SU-DHL-6 (cell line): ENCODE measurements around the gene LRRC46.

ENCODE experiments used
- H2AFZ ChIP-seq: fragments of 200-600 bp; sonication (generic); 2 replicates; pipeline ENCODE4 v1.6.1; 2014; ENCODE audit warnings: low read depth, mild to moderate bottlenecking, moderate library complexity, mixed read lengths, antibody characterized with exemption, low read length; ENCODE audit not compliant: severe bottlenecking
- H3F3A ChIP-seq: fragments of 200-600 bp; shearing (Covaris generic); 2 replicates; pipeline ENCODE4 v1.6.0; 2016; ENCODE audit warnings: antibody characterized with exemption, mild to moderate bottlenecking; ENCODE audit not compliant: insufficient read depth
- H3K27ac ChIP-seq: fragments of 200-600 bp; sonication (generic); 2 replicates; pipeline ENCODE4 v1.5.1; 2016; ENCODE audit warnings: low read depth, mild to moderate bottlenecking, low read length, moderate library complexity, mixed read lengths
- H3K27me3 ChIP-seq: fragments of 200-600 bp; sonication (generic), shearing (Covaris generic); 2 replicates; pipeline ENCODE4 v1.6.0; 2014; ENCODE audit warnings: mild to moderate bottlenecking, low read length
- H3K36me3 ChIP-seq: fragments of 200-600 bp; sonication (generic); 2 replicates; pipeline ENCODE4 v1.6.1; 2014; ENCODE audit warnings: mild to moderate bottlenecking, low read length, mixed read lengths
- H3K4me2 ChIP-seq: fragments of 300-600, 200-600 bp; shearing (Covaris generic), sonication (generic); 2 replicates; pipeline ENCODE4 v1.6.0; 2014; ENCODE audit warnings: low read length, low read depth, mild to moderate bottlenecking; ENCODE audit not compliant: poor library complexity, severe bottlenecking
- H3K4me3 ChIP-seq: fragments of 200-600 bp; sonication (generic); 2 replicates; pipeline ENCODE4 v1.5.1; 2014; ENCODE audit warnings: antibody characterized with exemption, low read length, mild to moderate bottlenecking, mixed read lengths; ENCODE audit not compliant: insufficient read depth, poor library complexity, severe bottlenecking
- H3K79me2 ChIP-seq: fragments of 200-600 bp; sonication (generic); 2 replicates; pipeline ENCODE4 v1.6.1; 2014; ENCODE audit warnings: mild to moderate bottlenecking, low read length, moderate library complexity; ENCODE audit not compliant: insufficient read depth
- H3K9ac ChIP-seq: fragments of 200-600 bp; sonication (generic); 2 replicates; pipeline ENCODE4 v1.7.0; 2014; ENCODE audit warnings: mild to moderate bottlenecking, low read length
- H3K9me2 ChIP-seq: fragments of 200-600 bp; sonication (generic); replicated peaks from 2 replicates; pipeline ENCODE4 v1.6.1; 2014; ENCODE audit warnings: low read length; ENCODE audit not compliant: insufficient read depth
- H3K9me3 ChIP-seq: fragments of 200-600 bp; sonication (generic); 2 replicates; pipeline ENCODE4 v1.6.1; 2014; ENCODE audit warnings: low read length, mixed read lengths; ENCODE audit not compliant: insufficient read depth
- H4K20me1 ChIP-seq: fragments of 200-600 bp; sonication (generic); 2 replicates; pipeline ENCODE4 v1.6.1; 2014; ENCODE audit warnings: low read depth, mild to moderate bottlenecking, antibody characterized with exemption, low read length, moderate library complexity, mixed read lengths
- CTCF ChIP-seq: fragments of 200-600 bp; sonication (generic); IDR thresholded peaks from one replicate; pipeline ENCODE4 v1.5.1; 2017; ENCODE audit warnings: antibody characterized with exemption, mild to moderate bottlenecking, low read length, moderate library complexity; ENCODE audit not compliant: insufficient read depth, poor library complexity, severe bottlenecking
- EZH2phosphoT487 ChIP-seq: fragments of 200-600 bp; sonication (generic), shearing (Covaris generic); conservative IDR thresholded peaks from 2 replicates; pipeline ENCODE4 v1.6.1; 2018; ENCODE audit warnings: mild to moderate bottlenecking, antibody characterized with exemption, low read length, moderate library complexity, mixed read lengths

The LRRC46 gene

GRCh38 chr17:47838636-47839035, 7.2 kb downstream of the LRRC46 start:
- H3K9me2 ChIP-seq = no peaks in the 10 kb centered on the region
- no peak overlapping the region for H3K27ac ChIP-seq
- H4K20me1 ChIP-seq = no peaks in the 10 kb centered on the region
- H3K27me3 ChIP-seq = no peaks in the 10 kb centered on the region
- no peaks in the 10 kb centered on the region for H3F3A ChIP-seq
- no peaks in the 10 kb centered on the region for H3K36me3 ChIP-seq
- H3K4me3 ChIP-seq = no peak overlapping the region
- H3K4me2 ChIP-seq = no peak overlapping the region
- no peak overlapping the region for H2AFZ ChIP-seq
- TF ChIP-seq EZH2phosphoT487 (no peak), CTCF (no peak)
- no peak overlapping the region for H3K9ac ChIP-seq
- H3K9me3 ChIP-seq = no peaks in the 10 kb centered on the region
- no peaks in the 10 kb centered on the region for H3K79me2 ChIP-seq

- H2AFZ ChIP-seq = no peak overlapping the region
Measured at GRCh38 chr17:47839071-47839470, 7.6 kb downstream of the LRRC46 start.

DNA sequence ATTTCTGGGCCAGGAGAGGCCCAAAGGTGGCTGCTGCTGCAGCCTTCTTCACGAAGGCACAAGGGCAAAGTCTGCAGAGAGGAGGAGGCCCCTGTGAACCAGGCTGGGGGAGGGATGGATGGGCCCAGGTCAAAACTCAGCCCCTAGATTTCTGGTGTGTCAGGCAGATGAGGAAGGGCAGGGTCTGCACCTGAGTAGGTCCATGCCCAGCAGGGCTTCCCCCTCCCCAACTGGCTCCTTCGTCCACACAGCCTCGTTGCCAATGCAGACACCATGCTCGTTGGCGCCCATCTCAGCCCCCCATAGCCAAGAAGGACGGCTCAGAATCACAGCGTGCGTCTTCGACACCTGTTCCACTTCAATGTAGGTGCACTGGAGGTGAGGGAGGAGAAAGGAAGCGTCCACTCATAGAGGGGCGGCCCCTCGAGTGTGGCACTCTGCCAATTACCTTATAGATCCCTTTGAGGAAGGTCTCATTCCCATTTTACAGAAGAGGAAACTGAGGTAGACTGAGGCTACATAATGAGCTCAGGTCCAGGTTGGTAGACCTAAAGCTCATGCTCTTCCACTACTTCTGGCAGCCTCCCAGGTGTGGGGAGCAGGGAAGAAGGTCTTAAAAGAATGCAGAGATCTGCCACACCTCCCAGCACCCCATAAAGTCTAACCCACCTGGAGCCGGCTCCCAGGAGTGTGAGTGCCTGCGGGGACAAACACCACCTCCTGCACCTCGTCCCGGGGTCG, 8.7 kb downstream of the LRRC46 start:
- TF ChIP-seq CTCF (no peak), EZH2phosphoT487 (no peak)
- H2AFZ ChIP-seq = peak overlapping the region; percentile 87
- H3K79me2 ChIP-seq = no peaks in the 10 kb centered on the region
- no peaks in the 10 kb centered on the region for H3F3A ChIP-seq
- H3K27me3 ChIP-seq = no peaks in the 10 kb centered on the region
- H4K20me1 ChIP-seq = no peaks in the 10 kb centered on the region
- H3K36me3 ChIP-seq = no peaks in the 10 kb centered on the region
- H3K9me2 ChIP-seq = no peaks in the 10 kb centered on the region
- no peak overlapping the region for H3K27ac ChIP-seq
- H3K4me3 ChIP-seq = peak overlapping the region; percentile 69
- no peaks in the 10 kb centered on the region for H3K9me3 ChIP-seq
- peak overlapping the region; percentile 62 for H3K4me2 ChIP-seq
- H3K9ac ChIP-seq = peak overlapping the region; percentile 69

More at GRCh38 chr17:47839071-47839470, 7.6 kb downstream of the LRRC46 start:
- Histone ChIP-seq H3K27ac (no peak overlapping the region), H3K4me3 (no peak overlapping the region), H3K4me2 (no peak overlapping the region), H4K20me1 (no peaks in the 10 kb centered on the region), H3K9ac (no peak overlapping the region), H3K36me3 (no peaks in the 10 kb centered on the region), H3K79me2 (no peaks in the 10 kb centered on the region), H3K9me2 (no peaks in the 10 kb centered on the region), H3K9me3 (no peaks in the 10 kb centered on the region), H3K27me3 (no peaks in the 10 kb centered on the region), H3F3A (no peaks in the 10 kb centered on the region)
- TF ChIP-seq EZH2phosphoT487 (no peak), CTCF (no peak)
